Right lobe of liver (tissue), 6 donors: ENCODE measurements around the gene SPAG17. TPM values are rescaled to one million over a fixed set of nuclear protein-coding genes. Genes with fewer than 3 reads are reported as not detected.

Source experiments
- ATAC-seq, 4 donors: fragments of 200-7000 bp; cut with Tn5 transposase; one replicate each; pipeline ENCODE4 v1.9.1; 2020; ENCODE audit warnings: mild to moderate bottlenecking in 4 of 4, moderate library complexity in 4 of 4
- DNase-seq, 3 donors: peaks; one replicate each; pipeline ENCODE4 v3.0.0-alpha.2; 2020
- H3K27ac ChIP-seq, 3 donors: fragments of 200-600 bp; one replicate each; pipeline ENCODE4 v1.8.0; 2022
- H3K27me3 ChIP-seq, 2 donors: fragments of 200-600 bp; one replicate each; pipeline ENCODE4 v1.8.0; 2022
- H3K36me3 ChIP-seq, 4 donors: fragments of 200-600 bp; sonication (generic) in 1 of 4; one replicate each; pipeline versions ENCODE4 v1.5.1 to v1.8.0; 2017 to 2022; ENCODE audit warnings: control low read depth in 1 of 4
- H3K4me1 ChIP-seq, 4 donors: fragments of 200-600 bp; sonication (generic) in 1 of 4; one replicate each; pipeline versions ENCODE4 v1.5.1 to v1.8.0; 2017 to 2022; ENCODE audit warnings: control low read depth in 1 of 4
- H3K4me3 ChIP-seq, 3 donors: fragments of 200-600 bp; one replicate each; pipeline ENCODE4 v1.8.0; 2022
- H3K9me3 ChIP-seq, 4 donors: fragments of 200-600 bp; sonication (generic) in 1 of 4; one replicate each; pipeline versions ENCODE4 v1.5.1 to v1.8.0; 2017 to 2022; ENCODE audit warnings: control low read depth in 1 of 4
- POLR2A ChIP-seq: fragments of 450-650 bp; IDR thresholded peaks from one replicate; pipeline ENCODE4 v1.6.1; 2017; ENCODE audit warnings: antibody characterized with exemption, mild to moderate bottlenecking
- WGBS: methylation state at CpG from one replicate; pipeline ENCODE4 v1.1.6; 2018; ENCODE audit warnings: low coverage, low lambda C conversion rate; ENCODE audit not compliant: insufficient coverage; ENCODE audit errors: missing lambda C conversion rate; 5-methylcytosine and 5-hydroxymethylcytosine counted together
- intact Hi-C, 2 donors: fragments of 100-400 bp; cut with DNase I; formaldehyde crosslinking; loops; one replicate each; pipeline versions ENCODE4 v1.11.2 to v1.14.1; 2022
- total RNA-seq, 6 experiments: library from RNA; depleted of rRNA in 2 of 6; stranded (reverse); fragments of >200 nt in 2 of 6; fragmentation: NEBNext Ultra II Directional in 3 of 6; extraction: Animal tissue kit (Norgen Biotek cat#: 25700) in 3 of 6; gene quantifications; one replicate each; pipeline versions ENCODE4 v1.1.0 to v1.2.4, GENCODE V29; 2016 to 2023
- TF ChIP-seq, protein P1 (sequence below), 4 donors: fragments of 200-600 bp in 3 of 4; fragments of 450-650 bp in 1 of 4; IDR thresholded peaks; one replicate each; pipeline versions ENCODE4 v1.5.1 to v1.8.0; 2016 to 2022; ENCODE audit warnings: antibody characterized with exemption in 4 of 4, mild to moderate bottlenecking in 2 of 4
- donor health status: DM: no; HTN: yes; CAD: no.
- donor health status: DM: no; HTN: no; CAD: no.
- donor health status: DM: no; HTN: no; CAD: no.
- donor health status: DM: no; HTN: yes; CAD: no.
- donor health status: DM: no; HTN: yes; CAD: no.

Gene SPAG17
- total RNA-seq, 6 experiments from 2014 or later = 0.18 TPM; not detected in 5

DNA sequence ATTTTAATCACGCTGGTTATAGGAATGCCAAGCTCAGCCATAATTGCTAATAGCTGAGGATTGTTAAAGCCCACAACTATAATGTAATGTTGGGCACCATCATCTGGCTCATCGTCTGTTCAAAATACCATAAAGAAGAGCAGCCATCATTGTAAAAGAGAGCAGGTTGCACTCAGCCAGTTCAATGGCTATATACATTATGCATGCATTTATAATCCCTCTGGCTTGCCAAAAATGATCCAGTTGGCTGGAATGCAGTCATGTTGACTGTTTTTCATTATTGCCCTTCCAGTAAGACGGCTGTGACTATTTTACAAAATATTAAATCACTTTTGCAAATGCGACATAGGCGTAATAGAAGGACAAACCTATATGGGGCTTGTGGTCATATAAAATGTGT is 85.3 kb downstream of the SPAG17 start:
- Histone ChIP-seq H3K27me3 (no peaks in the 10 kb centered on the region), H3K36me3 (no peaks in the 10 kb centered on the region), H3K4me3 (no peak overlapping the region), H3K9me3 (no peaks in the 10 kb centered on the region), H3K4me1 (peaks cover 0 to 5% (median 0%) of the 10 kb centered on the region in 4 donors), H3K27ac (no peak overlapping the region)
- intact Hi-C loops = no loop called here
- TF ChIP-seq, protein P1, sequence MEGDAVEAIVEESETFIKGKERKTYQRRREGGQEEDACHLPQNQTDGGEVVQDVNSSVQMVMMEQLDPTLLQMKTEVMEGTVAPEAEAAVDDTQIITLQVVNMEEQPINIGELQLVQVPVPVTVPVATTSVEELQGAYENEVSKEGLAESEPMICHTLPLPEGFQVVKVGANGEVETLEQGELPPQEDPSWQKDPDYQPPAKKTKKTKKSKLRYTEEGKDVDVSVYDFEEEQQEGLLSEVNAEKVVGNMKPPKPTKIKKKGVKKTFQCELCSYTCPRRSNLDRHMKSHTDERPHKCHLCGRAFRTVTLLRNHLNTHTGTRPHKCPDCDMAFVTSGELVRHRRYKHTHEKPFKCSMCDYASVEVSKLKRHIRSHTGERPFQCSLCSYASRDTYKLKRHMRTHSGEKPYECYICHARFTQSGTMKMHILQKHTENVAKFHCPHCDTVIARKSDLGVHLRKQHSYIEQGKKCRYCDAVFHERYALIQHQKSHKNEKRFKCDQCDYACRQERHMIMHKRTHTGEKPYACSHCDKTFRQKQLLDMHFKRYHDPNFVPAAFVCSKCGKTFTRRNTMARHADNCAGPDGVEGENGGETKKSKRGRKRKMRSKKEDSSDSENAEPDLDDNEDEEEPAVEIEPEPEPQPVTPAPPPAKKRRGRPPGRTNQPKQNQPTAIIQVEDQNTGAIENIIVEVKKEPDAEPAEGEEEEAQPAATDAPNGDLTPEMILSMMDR (IDR thresholded peaks at IDR 0.05) = no peak
- no peak for TF ChIP-seq POLR2A
- no peak for ATAC-seq
- 81% methylated on average over 5 of the region's 5 CpGs for WGBS
- DNase-seq = no peak

DNA sequence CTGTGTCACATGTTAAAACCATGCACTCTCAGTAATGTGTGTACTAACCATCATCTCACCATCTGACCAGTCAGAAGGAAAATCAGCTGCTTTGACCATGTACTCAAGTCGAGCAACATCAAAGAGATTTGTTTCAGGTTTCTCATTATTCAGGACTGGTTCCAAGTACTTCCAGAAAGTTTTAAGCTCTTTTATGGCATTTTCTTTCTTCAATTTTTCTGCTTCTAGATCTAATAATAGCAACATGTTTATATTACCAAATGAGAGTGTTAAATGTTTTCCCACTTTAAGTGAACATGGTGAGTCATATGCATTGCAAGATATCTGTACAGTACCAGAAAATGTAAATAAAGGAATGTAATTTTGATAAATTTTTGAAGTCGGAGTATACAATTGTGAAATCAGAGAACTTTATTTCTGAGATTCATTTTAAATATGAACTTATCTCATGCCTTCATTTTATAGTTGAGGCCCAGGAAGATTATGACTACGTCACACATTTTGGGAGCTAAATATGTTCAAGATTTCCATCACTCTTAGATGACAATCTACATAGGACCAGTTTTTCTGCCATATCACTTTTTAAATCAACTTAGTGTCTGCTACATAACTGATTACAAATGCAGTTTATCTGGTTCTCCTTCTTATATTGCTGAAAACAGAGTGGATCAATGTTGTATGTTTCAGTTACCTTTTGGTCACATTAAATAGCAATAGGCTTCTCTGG is 87.2 kb downstream of the SPAG17 start:
- no peak overlapping the region for H3K4me3 ChIP-seq

DNA sequence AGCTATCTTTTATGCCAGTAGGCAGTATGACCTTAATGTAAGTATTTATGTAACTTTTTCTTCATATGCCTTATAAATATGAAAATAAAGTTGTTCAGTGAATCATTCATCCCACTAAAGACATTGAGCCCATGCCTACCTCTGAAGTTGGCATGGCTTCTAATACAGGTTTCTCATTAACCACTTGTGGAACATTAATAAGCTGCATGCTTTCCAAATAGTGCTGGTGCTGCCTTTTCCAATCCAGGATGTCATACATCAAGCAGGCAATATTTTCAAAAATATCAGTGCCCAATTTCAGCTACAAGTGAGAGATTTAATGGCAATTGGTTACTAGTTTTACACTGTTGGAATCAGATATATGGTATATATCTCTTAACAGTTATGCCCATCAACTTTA is 92.0 kb downstream of the SPAG17 start:
- Histone ChIP-seq H3K27me3 (no peaks in the 10 kb centered on the region), H3K4me1 (no peaks in the 10 kb centered on the region), H3K27ac (no peak overlapping the region), H3K36me3 (no peaks in the 10 kb centered on the region), H3K4me3 (no peak overlapping the region), H3K9me3 (no peaks in the 10 kb centered on the region)
- ATAC-seq = no peak
- no peak for TF ChIP-seq POLR2A
- TF ChIP-seq, protein P1 (IDR thresholded peaks at IDR 0.05) = no peak
- intact Hi-C loops = no loop called here
- no peak for DNase-seq

More for the DNA sequence above, 87.2 kb downstream of the SPAG17 start:
- peaks cover 0 to 5% (median 0%) of the 10 kb centered on the region in 4 donors for H3K4me1 ChIP-seq
- ATAC-seq (no peak), DNase-seq (no peak)
- no peak for TF ChIP-seq POLR2A
- TF ChIP-seq, protein P1 (IDR thresholded peaks at IDR 0.05) = no peak
- H3K9me3 ChIP-seq = no peaks in the 10 kb centered on the region
- 65% methylated on average over 3 of the region's 3 CpGs for WGBS
- no peaks in the 10 kb centered on the region for H3K27me3 ChIP-seq
- intact Hi-C loops = no loop called here
- no peaks in the 10 kb centered on the region for H3K36me3 ChIP-seq
- no peak overlapping the region for H3K27ac ChIP-seq

DNA sequence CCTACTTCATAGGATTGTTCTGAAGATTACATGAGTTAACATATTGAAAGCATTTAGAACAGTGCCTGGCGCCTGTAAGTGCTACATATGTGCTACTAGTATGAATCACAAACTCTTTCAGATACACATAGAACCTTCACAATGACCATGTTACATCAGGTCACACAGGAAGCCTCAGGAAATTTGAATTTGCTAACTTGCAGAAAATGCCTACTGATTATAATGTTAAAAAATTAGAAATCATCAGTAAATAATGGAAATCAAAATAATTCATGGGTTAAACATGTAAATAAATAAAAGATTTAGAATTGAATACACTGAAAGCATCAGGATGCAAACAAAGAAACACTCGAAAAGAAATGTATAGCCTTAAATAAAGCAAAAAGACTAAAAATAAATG is 94.9 kb downstream of the SPAG17 start:
- no peaks in the 10 kb centered on the region for H3K4me1 ChIP-seq
- H3K36me3 ChIP-seq = no peaks in the 10 kb centered on the region
- H3K27me3 ChIP-seq = no peaks in the 10 kb centered on the region
- DNase-seq = no peak
- H3K4me3 ChIP-seq = no peak overlapping the region
- no peak for TF ChIP-seq POLR2A
- TF ChIP-seq, protein P1 (IDR thresholded peaks at IDR 0.05) = no peak
- intact Hi-C loops = no loop called here
- WGBS = 82% methylated on average over 2 of the region's 2 CpGs
- no peak for ATAC-seq
- H3K27ac ChIP-seq = no peak overlapping the region
- no peaks in the 10 kb centered on the region for H3K9me3 ChIP-seq
